Sigmoid colon (tissue), 4 donors: Measurements from ENCODE around the gene ENHO.

ENCODE experiments used
- POLR2A ChIP-seq, 2 donors: fragments of 450-650 bp; IDR thresholded peaks; one replicate each; pipeline ENCODE4 v1.6.1; 2016; ENCODE audit warnings: antibody characterized with exemption in 2 of 2, mild to moderate bottlenecking in 2 of 2, moderate library complexity in 2 of 2
- POLR2AphosphoS5 ChIP-seq, 4 donors: sonication (generic); formaldehyde crosslinking; IDR thresholded peaks; one replicate each; pipeline ENCODE4 v1.6.1; 2017; ENCODE audit warnings: antibody characterized with exemption in 4 of 4
- TF ChIP-seq, protein P1 (sequence below), 4 experiments: fragments of 450-650 bp in 3 of 4; fragments of 200-600 bp in 1 of 4; IDR thresholded peaks; one replicate each; pipeline ENCODE4 v1.5.1; 2016 to 2019; ENCODE audit warnings: antibody characterized with exemption in 4 of 4, mild to moderate bottlenecking in 3 of 4, moderate library complexity in 2 of 4

DNA sequence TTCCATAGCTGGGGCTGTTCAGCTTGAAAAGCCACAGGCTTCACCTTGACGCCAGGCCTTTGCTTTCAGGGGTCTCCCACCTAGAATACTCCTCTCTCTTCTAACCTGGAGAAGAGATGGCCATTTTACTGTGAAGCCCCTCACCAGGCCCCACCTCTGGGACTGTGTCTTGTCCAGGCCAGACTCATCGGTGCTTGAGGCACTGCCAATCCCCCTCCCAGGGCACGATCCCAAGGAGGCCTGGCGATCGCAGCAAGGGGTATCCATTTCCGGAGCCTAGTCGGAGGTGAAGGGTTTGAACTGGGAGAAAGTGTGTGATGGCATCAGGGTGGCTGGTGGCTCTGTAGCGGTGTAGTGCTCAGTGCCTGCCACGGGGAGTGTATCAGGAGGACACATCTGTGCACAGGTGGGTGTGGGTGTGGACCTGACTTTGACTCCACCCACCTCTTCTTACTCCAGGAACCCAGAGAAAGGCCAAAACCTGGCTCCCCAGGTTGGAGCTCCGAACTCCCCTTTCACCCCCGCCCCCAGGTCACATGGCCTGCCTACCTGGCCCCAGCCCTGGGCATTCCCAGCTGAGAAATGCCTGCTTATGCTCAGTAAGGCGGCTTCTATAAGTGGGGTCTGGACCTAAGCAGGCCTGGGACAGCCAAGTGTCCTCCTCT, 27.4 kb upstream of the ENHO start:
- TF ChIP-seq, protein P1, sequence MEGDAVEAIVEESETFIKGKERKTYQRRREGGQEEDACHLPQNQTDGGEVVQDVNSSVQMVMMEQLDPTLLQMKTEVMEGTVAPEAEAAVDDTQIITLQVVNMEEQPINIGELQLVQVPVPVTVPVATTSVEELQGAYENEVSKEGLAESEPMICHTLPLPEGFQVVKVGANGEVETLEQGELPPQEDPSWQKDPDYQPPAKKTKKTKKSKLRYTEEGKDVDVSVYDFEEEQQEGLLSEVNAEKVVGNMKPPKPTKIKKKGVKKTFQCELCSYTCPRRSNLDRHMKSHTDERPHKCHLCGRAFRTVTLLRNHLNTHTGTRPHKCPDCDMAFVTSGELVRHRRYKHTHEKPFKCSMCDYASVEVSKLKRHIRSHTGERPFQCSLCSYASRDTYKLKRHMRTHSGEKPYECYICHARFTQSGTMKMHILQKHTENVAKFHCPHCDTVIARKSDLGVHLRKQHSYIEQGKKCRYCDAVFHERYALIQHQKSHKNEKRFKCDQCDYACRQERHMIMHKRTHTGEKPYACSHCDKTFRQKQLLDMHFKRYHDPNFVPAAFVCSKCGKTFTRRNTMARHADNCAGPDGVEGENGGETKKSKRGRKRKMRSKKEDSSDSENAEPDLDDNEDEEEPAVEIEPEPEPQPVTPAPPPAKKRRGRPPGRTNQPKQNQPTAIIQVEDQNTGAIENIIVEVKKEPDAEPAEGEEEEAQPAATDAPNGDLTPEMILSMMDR (IDR thresholded peaks at IDR 0.05): no peak
- no peak for TF ChIP-seq POLR2A (IDR thresholded peaks at IDR 0.05)
- TF ChIP-seq POLR2AphosphoS5 (IDR thresholded peaks at IDR 0.05): no peak
